ENCODE measurements around the gene APP.

The APP gene

GRCh38 chr21:26070121-26070520 is 100.4 kb downstream of the APP start:
- Histone ChIP-seq H3K9me2 (ENCODE audit: low read depth, low read length) (no peaks in the 10 kb centered on the region), H3K27me3 (ENCODE audit: insufficient read depth, low read length) (no peaks in the 10 kb centered on the region), H3K9me3 (ENCODE audit: low read length) (no peaks in the 10 kb centered on the region), H2AFZ (ENCODE audit: low read length) (no peak overlapping the region), H4K20me1 (ENCODE audit: insufficient read depth, low read length) (no peaks in the 10 kb centered on the region), H3F3A (ENCODE audit: insufficient read depth, low read length) (no peaks in the 10 kb centered on the region), H3K4me3 (ENCODE audit: low read depth, low read length, poor library complexity, severe bottlenecking) (no peak overlapping the region), H3K79me2 (ENCODE audit: insufficient read depth, low read length) (no peaks in the 10 kb centered on the region), H3K9ac (ENCODE audit: low read length) (no peak overlapping the region), H3K27ac (ENCODE audit: low read depth, low read length, poor library complexity, severe bottlenecking) (no peak overlapping the region), H3K36me3 (ENCODE audit: insufficient read depth, low read length) (no peaks in the 10 kb centered on the region), H3K4me1 (ENCODE audit: insufficient read depth, low read length, severe bottlenecking) (peaks cover 8% of the 10 kb centered on the region), H3K4me2 (ENCODE audit: low read length) (no peak overlapping the region)
- no peak for TF ChIP-seq CTCF (IDR thresholded peaks at IDR 0.05; ENCODE audit: low read length)
- TF ChIP-seq EZH2 (IDR thresholded peaks at IDR 0.05; ENCODE audit: borderline replicate concordance, low read length), result no peak

- H3K27me3 ChIP-seq (ENCODE audit: insufficient read depth, low read length), result no peaks in the 10 kb centered on the region
- no peaks in the 10 kb centered on the region for H3K9me3 ChIP-seq (ENCODE audit: low read length)
- H3K36me3 ChIP-seq (ENCODE audit: insufficient read depth, low read length), result no peaks in the 10 kb centered on the region
- peaks cover 8% of the 10 kb centered on the region for H3K4me1 ChIP-seq (ENCODE audit: insufficient read depth, low read length, severe bottlenecking)
- no peak overlapping the region for H3K4me2 ChIP-seq (ENCODE audit: low read length)
- no peak overlapping the region for H3K9ac ChIP-seq (ENCODE audit: low read length)
- H3F3A ChIP-seq (ENCODE audit: insufficient read depth, low read length), result no peaks in the 10 kb centered on the region
- no peaks in the 10 kb centered on the region for H4K20me1 ChIP-seq (ENCODE audit: insufficient read depth, low read length)
- no peak overlapping the region for H2AFZ ChIP-seq (ENCODE audit: low read length)
- no peaks in the 10 kb centered on the region for H3K9me2 ChIP-seq (ENCODE audit: low read depth, low read length)
- no peaks in the 10 kb centered on the region for H3K79me2 ChIP-seq (ENCODE audit: insufficient read depth, low read length)
- no peak overlapping the region for H3K27ac ChIP-seq (ENCODE audit: low read depth, low read length, poor library complexity, severe bottlenecking)
- H3K4me3 ChIP-seq (ENCODE audit: low read depth, low read length, poor library complexity, severe bottlenecking), result no peak overlapping the region
- TF ChIP-seq EZH2 (IDR thresholded peaks at IDR 0.05; ENCODE audit: borderline replicate concordance, low read length) (no peak), CTCF (IDR thresholded peaks at IDR 0.05; ENCODE audit: low read length) (no peak)
These were observed 101.8 kb downstream of the APP start for GRCh38 chr21:26068776-26069175.

- Histone ChIP-seq H3K9me2 (ENCODE audit: low read depth, low read length) (no peaks in the 10 kb centered on the region), H3K9ac (ENCODE audit: low read length) (no peak overlapping the region), H3K9me3 (ENCODE audit: low read length) (no peaks in the 10 kb centered on the region), H3K27ac (ENCODE audit: low read depth, low read length, poor library complexity, severe bottlenecking) (no peak overlapping the region), H3K27me3 (ENCODE audit: insufficient read depth, low read length) (no peaks in the 10 kb centered on the region), H2AFZ (ENCODE audit: low read length) (no peak overlapping the region), H4K20me1 (ENCODE audit: insufficient read depth, low read length) (no peaks in the 10 kb centered on the region), H3K4me1 (ENCODE audit: insufficient read depth, low read length, severe bottlenecking) (peaks cover 8% of the 10 kb centered on the region), H3K36me3 (ENCODE audit: insufficient read depth, low read length) (no peaks in the 10 kb centered on the region), H3K4me2 (ENCODE audit: low read length) (no peak overlapping the region), H3F3A (ENCODE audit: insufficient read depth, low read length) (no peaks in the 10 kb centered on the region), H3K79me2 (ENCODE audit: insufficient read depth, low read length) (no peaks in the 10 kb centered on the region), H3K4me3 (ENCODE audit: low read depth, low read length, poor library complexity, severe bottlenecking) (no peak overlapping the region)
- TF ChIP-seq EZH2 (IDR thresholded peaks at IDR 0.05; ENCODE audit: borderline replicate concordance, low read length) (no peak), CTCF (IDR thresholded peaks at IDR 0.05; ENCODE audit: low read length) (no peak)
These were observed 102.6 kb downstream of the APP start for GRCh38 chr21:26067836-26068594.
